Neural progenitor cell (in vitro differentiated cells): ENCODE results near the gene ILF3. TPM values are rescaled to one million over a fixed set of nuclear protein-coding genes. Genes with fewer than 3 reads are reported as not detected.

Experiments used
- DNase-seq: peaks from one replicate; pipeline ENCODE4 v3.0.0-alpha.2; 2016; ENCODE audit warnings: low spot score
- H2AFZ ChIP-seq: fragments of 200-600 bp; sonication (generic); replicated peaks from 2 replicates; pipeline ENCODE4 v1.6.1; 2016; ENCODE audit warnings: antibody characterized with exemption
- H3F3A ChIP-seq: fragments of 200-600 bp; sonication (generic); 2 replicates; pipeline ENCODE4 v1.6.1; 2016; ENCODE audit warnings: antibody characterized with exemption, low read depth
- H3K27ac ChIP-seq: fragments of 200-600 bp; sonication (generic); 2 replicates; pipeline ENCODE4 v1.5.1; 2016; ENCODE audit warnings: mild to moderate bottlenecking
- H3K27me3 ChIP-seq: fragments of 200-600 bp; sonication (generic); 2 replicates; pipeline ENCODE4 v1.6.1; 2016; ENCODE audit warnings: mild to moderate bottlenecking, moderate library complexity
- H3K36me3 ChIP-seq: fragments of 200-600 bp; sonication (generic); 2 replicates; pipeline ENCODE4 v1.5.1; 2016
- H3K4me1 ChIP-seq: fragments of 200-600 bp; sonication (generic); 2 replicates; pipeline ENCODE4 v1.6.1; 2016; ENCODE audit warnings: mixed run types
- H3K4me2 ChIP-seq: fragments of 200-600 bp; sonication (generic); 2 replicates; pipeline ENCODE4 v1.6.1; 2016
- H3K4me3 ChIP-seq: fragments of 200-600 bp; sonication (generic); 2 replicates; pipeline ENCODE4 v1.5.1; 2016
- H3K79me2 ChIP-seq: fragments of 200-600 bp; sonication (generic); 2 replicates; pipeline ENCODE4 v1.6.1; 2016; ENCODE audit warnings: low read depth
- H3K9ac ChIP-seq: fragments of 200-600 bp; sonication (generic); 2 replicates; pipeline ENCODE4 v1.6.1; 2016
- H3K9me3 ChIP-seq: fragments of 200-600 bp; sonication (generic); 2 replicates; pipeline ENCODE4 v1.5.1; 2016; ENCODE audit warnings: low read depth
- H4K20me1 ChIP-seq: fragments of 200-600 bp; sonication (generic); 2 replicates; pipeline ENCODE4 v1.6.1; 2016; ENCODE audit warnings: low read depth
- H3K27ac Mint-ChIP-seq: 3 replicates; pipeline ENCODE4 v1.8.0; 2021; ENCODE audit warnings: mixed read lengths
- H3K27me3 Mint-ChIP-seq: 2 replicates; pipeline ENCODE4 v1.8.0; 2022; ENCODE audit warnings: low read depth, mild to moderate bottlenecking, inconsistent platforms, moderate library complexity, mixed read lengths; ENCODE audit not compliant: insufficient read depth
- H3K36me3 Mint-ChIP-seq: 3 replicates; pipeline ENCODE4 v1.8.0; 2021; ENCODE audit warnings: mixed read lengths
- H3K4me1 Mint-ChIP-seq: 3 replicates; pipeline ENCODE4 v1.8.0; 2021; ENCODE audit warnings: mixed read lengths
- H3K4me3 Mint-ChIP-seq: 3 replicates; pipeline ENCODE4 v1.8.0; 2021; ENCODE audit warnings: mild to moderate bottlenecking, moderate library complexity, mixed read lengths
- H3K9me3 Mint-ChIP-seq: 3 replicates; pipeline ENCODE4 v1.8.0; 2020; ENCODE audit warnings: mixed read lengths
- CTCF ChIP-seq: fragments of 200-600 bp; sonication (generic); IDR thresholded peaks from 2 replicates; pipeline ENCODE4 v1.5.1; 2017; ENCODE audit warnings: antibody characterized with exemption, mild to moderate bottlenecking
- EZH2 ChIP-seq: fragments of 200-600 bp; sonication (generic); IDR thresholded peaks from 2 replicates; pipeline ENCODE4 v1.6.1; 2017; ENCODE audit warnings: antibody characterized with exemption, mild to moderate bottlenecking, moderate library complexity
- EZH2phosphoT487 ChIP-seq: fragments of 200-600 bp; sonication (generic); IDR thresholded peaks from 2 replicates; pipeline ENCODE4 v1.6.1; 2017; ENCODE audit warnings: antibody characterized with exemption
- total RNA-seq: library from RNA; depleted of rRNA; stranded (reverse); fragments of >200 nt; gene quantifications from 2 replicates; pipeline ENCODE4 v1.2.3, GENCODE V29; 2015; ENCODE audit warnings: low replicate concordance

Gene ILF3
- total RNA-seq, 1 donor from 2014 or later: 477 TPM

- no peaks in the 10 kb centered on the region for H3K27me3 Mint-ChIP-seq
- H3F3A ChIP-seq: no peaks in the 10 kb centered on the region
These were observed 72.1 kb downstream of the ILF3 start for GRCh38 chr19:10726268-10726667.

GRCh38 chr19:10727685-10728201 is 73.6 kb downstream of the ILF3 start:
- H3K4me2 ChIP-seq: no peak overlapping the region
- H3K27ac Mint-ChIP-seq: peak overlapping the region; percentile 82
- no peaks in the 10 kb centered on the region for H3K9me3 Mint-ChIP-seq
- H3K9me3 ChIP-seq: no peaks in the 10 kb centered on the region
- H3K4me3 ChIP-seq: no peak overlapping the region
- no peaks in the 10 kb centered on the region for H3K27me3 Mint-ChIP-seq
- H3K27me3 ChIP-seq: no peaks in the 10 kb centered on the region
- no peaks in the 10 kb centered on the region for H3K4me1 ChIP-seq
- TF ChIP-seq EZH2phosphoT487: no peak
- H3K27ac ChIP-seq: no peak overlapping the region
- H4K20me1 ChIP-seq: peaks cover 53% of the 10 kb centered on the region
- no peaks in the 10 kb centered on the region for H3K36me3 ChIP-seq
- H3F3A ChIP-seq: no peaks in the 10 kb centered on the region
- H3K9ac ChIP-seq: no peak overlapping the region
- H3K79me2 ChIP-seq: peaks cover 98% of the 10 kb centered on the region
- H3K4me1 Mint-ChIP-seq: peaks cover 4% of the 10 kb centered on the region
- no peak for DNase-seq
- H2AFZ ChIP-seq: no peak overlapping the region
- H3K36me3 Mint-ChIP-seq: peaks cover 9% of the 10 kb centered on the region
- H3K4me3 Mint-ChIP-seq: no peak overlapping the region

More at GRCh38 chr19:10726268-10726667, 72.1 kb downstream of the ILF3 start:
- H3K79me2 ChIP-seq: peaks cover 98% of the 10 kb centered on the region
- no peaks in the 10 kb centered on the region for H3K9me3 Mint-ChIP-seq
- no peak for TF ChIP-seq EZH2phosphoT487
- TF ChIP-seq CTCF: no peak
- no peak for TF ChIP-seq EZH2
- H4K20me1 ChIP-seq: peaks cover 62% of the 10 kb centered on the region
- no peak overlapping the region for H3K4me3 ChIP-seq
- H3K27ac ChIP-seq: no peak overlapping the region
- H2AFZ ChIP-seq: no peak overlapping the region
- no peak overlapping the region for H3K9ac ChIP-seq
- no peaks in the 10 kb centered on the region for H3K9me3 ChIP-seq
- H3K27me3 ChIP-seq: no peaks in the 10 kb centered on the region
- peaks cover 4% of the 10 kb centered on the region for H3K4me1 Mint-ChIP-seq
- H3K27ac Mint-ChIP-seq: no peak overlapping the region
- no peaks in the 10 kb centered on the region for H3K36me3 ChIP-seq
- H3K4me1 ChIP-seq: no peaks in the 10 kb centered on the region
- no peak overlapping the region for H3K4me2 ChIP-seq
- H3K36me3 Mint-ChIP-seq: peaks cover 9% of the 10 kb centered on the region
- no peak for DNase-seq
- H3K4me3 Mint-ChIP-seq: no peak overlapping the region

- H3K4me1 ChIP-seq: no peaks in the 10 kb centered on the region
- peaks cover 98% of the 10 kb centered on the region for H3K79me2 ChIP-seq
- Mint-ChIP-seq H3K27ac (no peak overlapping the region), H3K9me3 (no peaks in the 10 kb centered on the region), H3K36me3 (peaks cover 9% of the 10 kb centered on the region), H3K27me3 (no peaks in the 10 kb centered on the region), H3K4me1 (peaks cover 4% of the 10 kb centered on the region), H3K4me3 (no peak overlapping the region)
- H3K4me2 ChIP-seq: no peak overlapping the region
- no peaks in the 10 kb centered on the region for H3K36me3 ChIP-seq
- no peak overlapping the region for H3K9ac ChIP-seq
- no peaks in the 10 kb centered on the region for H3F3A ChIP-seq
- TF ChIP-seq EZH2 (no peak), EZH2phosphoT487 (no peak), CTCF (no peak)
- peaks cover 50% of the 10 kb centered on the region for H4K20me1 ChIP-seq
- H3K27me3 ChIP-seq: no peaks in the 10 kb centered on the region
- DNase-seq: no peak
- no peaks in the 10 kb centered on the region for H3K9me3 ChIP-seq
- no peak overlapping the region for H3K27ac ChIP-seq
- H3K4me3 ChIP-seq: no peak overlapping the region
- H2AFZ ChIP-seq: no peak overlapping the region
These were observed 75.3 kb downstream of the ILF3 start for GRCh38 chr19:10729411-10729810.

- Mint-ChIP-seq H3K4me3 (no peak overlapping the region), H3K27ac (no peak overlapping the region), H3K36me3 (peaks cover 12% of the 10 kb centered on the region), H3K27me3 (no peaks in the 10 kb centered on the region), H3K9me3 (no peaks in the 10 kb centered on the region), H3K4me1 (peaks cover 2% of the 10 kb centered on the region)
- no peaks in the 10 kb centered on the region for H3K4me1 ChIP-seq
- no peaks in the 10 kb centered on the region for H3K36me3 ChIP-seq
- H3K27me3 ChIP-seq: no peaks in the 10 kb centered on the region
- peaks cover 98% of the 10 kb centered on the region for H3K79me2 ChIP-seq
- peaks cover 49% of the 10 kb centered on the region for H4K20me1 ChIP-seq
- H3K4me2 ChIP-seq: no peak overlapping the region
- no peak overlapping the region for H2AFZ ChIP-seq
- TF ChIP-seq EZH2phosphoT487: no peak
- TF ChIP-seq CTCF: no peak
- TF ChIP-seq EZH2: no peak
- no peak overlapping the region for H3K27ac ChIP-seq
- no peaks in the 10 kb centered on the region for H3K9me3 ChIP-seq
- no peak overlapping the region for H3K9ac ChIP-seq
- no peaks in the 10 kb centered on the region for H3F3A ChIP-seq
- DNase-seq: no peak
- H3K4me3 ChIP-seq: no peak overlapping the region
These were observed 76.8 kb downstream of the ILF3 start for GRCh38 chr19:10730932-10731331.
